GM21723 (cell line): Measurements from ENCODE around the gene ZNF358.
"Not testable (repeated sequence)": the region's sequence is repeated elsewhere in the genome, so short reads cannot be mapped to it uniquely, and the experiment has no call there.

Experiments
- ATAC-seq: cut with Tn5 transposase; IDR thresholded peaks from one replicate; pipeline ENCODE4 v1.9.1; 2021; ENCODE audit warnings: mild to moderate bottlenecking, moderate library complexity; ENCODE audit not compliant: unreplicated experiment

The ZNF358 gene

GRCh38 chr19:7534531-7535046 is 18.7 kb downstream of the ZNF358 start:
- no peak for ATAC-seq

GRCh38 chr19:7535047-7535997 is 19.4 kb downstream of the ZNF358 start, which contains the start of gene PNPLA6:
Gene PNPLA6, plus strand, starts transcription at chr19:7535717. Its CDS starts 72 bp downstream, at chr19:7535789.
- ATAC-seq = peak; percentile 76

GRCh38 chr19:7535998-7536695 is 20.2 kb downstream of the ZNF358 start:
- ATAC-seq = no peak

- not testable (repeated sequence) for ATAC-seq
These were observed 23.1 kb downstream of the ZNF358 start for GRCh38 chr19:7538990-7539389.

GRCh38 chr19:7539827-7540425 is 24.0 kb downstream of the ZNF358 start:
- no peak for ATAC-seq

GRCh38 chr19:7540761-7541474 is 25.0 kb downstream of the ZNF358 start:
- no peak for ATAC-seq

GRCh38 chr19:7541475-7541824 is 25.5 kb downstream of the ZNF358 start:
- no peak for ATAC-seq

GRCh38 chr19:7541828-7542443 is 26.0 kb downstream of the ZNF358 start:
- ATAC-seq = no peak

GRCh38 chr19:7542556-7543348 is 26.8 kb downstream of the ZNF358 start:
- no peak for ATAC-seq

GRCh38 chr19:7544626-7545025 is 28.7 kb downstream of the ZNF358 start:
- ATAC-seq = no peak

- no peak for ATAC-seq
These were observed 29.4 kb downstream of the ZNF358 start for GRCh38 chr19:7545300-7545699.

- no peak for ATAC-seq
These were observed 30.0 kb downstream of the ZNF358 start for GRCh38 chr19:7545904-7546303.

GRCh38 chr19:7547159-7547558 is 31.3 kb downstream of the ZNF358 start:
- ATAC-seq = no peak

- ATAC-seq = no peak
These were observed 33.7 kb downstream of the ZNF358 start for GRCh38 chr19:7549429-7550148.

GRCh38 chr19:7550169-7550770 is 34.4 kb downstream of the ZNF358 start:
- ATAC-seq = no peak

GRCh38 chr19:7550987-7551761 is 35.3 kb downstream of the ZNF358 start:
- ATAC-seq = no peak

GRCh38 chr19:7552781-7553180 is 36.9 kb downstream of the ZNF358 start:
- ATAC-seq = no peak

- no peak for ATAC-seq
These were observed 38.7 kb downstream of the ZNF358 start for GRCh38 chr19:7554565-7554964.
